Neural cell (in vitro differentiated cells): ENCODE data around the gene DOCK2.

Experiments
- CTCF ChIP-seq: fragments of 450-650 bp; IDR thresholded peaks from 2 replicates; pipeline ENCODE4 v1.5.1; 2014; ENCODE audit warnings: antibody characterized with exemption, mild to moderate bottlenecking, moderate library complexity; ENCODE audit not compliant: poor library complexity, severe bottlenecking
- EP300 ChIP-seq: fragments of 450-650 bp; conservative IDR thresholded peaks from 2 replicates; pipeline ENCODE4 v1.6.1; 2014; ENCODE audit warnings: antibody characterized with exemption, mild to moderate bottlenecking, moderate library complexity; ENCODE audit not compliant: poor library complexity, severe bottlenecking

GRCh38 chr5:169836835-169837536, 199.9 kb downstream of the DOCK2 start:
- TF ChIP-seq EP300 (no peak), CTCF (no peak)
